Fibroblast of lung (primary cell): ENCODE results near the gene RNF224. TPM values are rescaled to one million over a fixed set of nuclear protein-coding genes. Genes with fewer than 3 reads are reported as not detected.

Source experiments
- DNase-seq, 2 donors: peaks; one replicate each; pipeline versions ENCODE4 v3.0.0 to v3.0.0-alpha.2; 2010; ENCODE audit warnings: low read depth in 2 of 2
- H2AFZ ChIP-seq: 2 replicates; pipeline ENCODE4 v1.5.1; 2012; ENCODE audit warnings: low read length, control low read depth, inconsistent platforms
- H3K27ac ChIP-seq: 2 replicates; pipeline ENCODE4 v1.5.1; 2011; ENCODE audit warnings: low read length, control low read depth; ENCODE audit not compliant: insufficient read depth
- H3K27me3 ChIP-seq: 2 replicates; pipeline ENCODE4 v1.5.1; 2011; ENCODE audit warnings: mild to moderate bottlenecking, low read length; ENCODE audit not compliant: control insufficient read depth, insufficient read depth
- H3K36me3 ChIP-seq: 2 replicates; pipeline ENCODE4 v1.5.1; 2011; ENCODE audit warnings: low read length; ENCODE audit not compliant: control insufficient read depth, insufficient read depth
- H3K4me1 ChIP-seq: 2 replicates; pipeline ENCODE4 v1.5.1; 2011; ENCODE audit warnings: low read length; ENCODE audit not compliant: control insufficient read depth, insufficient read depth; ENCODE audit errors: extremely low read depth
- H3K4me2 ChIP-seq: 2 replicates; pipeline ENCODE4 v1.5.1; 2011; ENCODE audit warnings: low read length, control low read depth; ENCODE audit not compliant: insufficient read depth; ENCODE audit errors: extremely low read depth
- H3K4me3 ChIP-seq, 4 experiments: fragments of 200-600 bp in 1 of 4; sonication (generic) in 1 of 4; replicated peaks in 1 of 4; 2 replicates each; pipeline ENCODE4 v1.5.1; 2011 to 2016; ENCODE audit warnings: low read length in 4 of 4, low read depth in 3 of 4, mild to moderate bottlenecking in 3 of 4, control low read depth in 2 of 4, inconsistent platforms in 1 of 4, mixed read lengths in 1 of 4; ENCODE audit not compliant: insufficient read depth in 1 of 4; ENCODE audit errors: control extremely low read depth in 1 of 4
- H3K79me2 ChIP-seq: 2 replicates; pipeline ENCODE4 v1.5.1; 2012; ENCODE audit warnings: mild to moderate bottlenecking, low read length, inconsistent platforms; ENCODE audit not compliant: control insufficient read depth, insufficient read depth
- H3K9ac ChIP-seq: 2 replicates; pipeline ENCODE4 v1.5.1; 2011; ENCODE audit warnings: mild to moderate bottlenecking, low read length, control low read depth; ENCODE audit not compliant: insufficient read depth
- H3K9me3 ChIP-seq: 2 replicates; pipeline ENCODE4 v1.5.1; 2012; ENCODE audit warnings: low read depth, low read length; ENCODE audit not compliant: control insufficient read depth, insufficient read depth
- H4K20me1 ChIP-seq: 2 replicates; pipeline ENCODE4 v1.5.1; 2011; ENCODE audit warnings: low read length; ENCODE audit not compliant: control insufficient read depth, insufficient read depth; ENCODE audit errors: extremely low read depth
- EZH2 ChIP-seq: IDR thresholded peaks from 2 replicates; pipeline ENCODE4 v1.5.1; 2012; ENCODE audit warnings: low read length, control low read depth, mild to moderate bottlenecking; ENCODE audit errors: missing control alignments
- polyA plus RNA-seq, 2 donors: library from polyadenylated mRNA; depleted of rRNA in 1 of 2; stranded (reverse) in 1 of 2; unstranded in 1 of 2; fragments of >200 nt; gene quantifications; 2 replicates each; pipeline ENCODE4 v1.2.1, GENCODE V29; 2011 to 2012; ENCODE audit warnings: missing spikeins in 1 of 2
- total RNA-seq: library from RNA; depleted of rRNA; stranded (reverse); fragments of >200 nt; gene quantifications from 2 replicates; pipeline ENCODE4 v1.2.1, GENCODE V29; 2014
- TF ChIP-seq, protein P1 (sequence below), 2 donors: IDR thresholded peaks in 1 of 2; conservative IDR thresholded peaks in 1 of 2; 1 replicate in 1 of 2; 2 replicates in 1 of 2; pipeline ENCODE4 v1.5.1; 2011 to 2012; ENCODE audit warnings: low read length in 2 of 2, control low read depth in 1 of 2, inconsistent platforms in 1 of 2, low read depth in 1 of 2, mild to moderate bottlenecking in 1 of 2

The RNF224 gene
- total and polyA plus RNA-seq, 2 donors (not counting 1 experiment from before 2014, with no cell fraction given) = under 0.01 TPM; not detected in 1

DNA sequence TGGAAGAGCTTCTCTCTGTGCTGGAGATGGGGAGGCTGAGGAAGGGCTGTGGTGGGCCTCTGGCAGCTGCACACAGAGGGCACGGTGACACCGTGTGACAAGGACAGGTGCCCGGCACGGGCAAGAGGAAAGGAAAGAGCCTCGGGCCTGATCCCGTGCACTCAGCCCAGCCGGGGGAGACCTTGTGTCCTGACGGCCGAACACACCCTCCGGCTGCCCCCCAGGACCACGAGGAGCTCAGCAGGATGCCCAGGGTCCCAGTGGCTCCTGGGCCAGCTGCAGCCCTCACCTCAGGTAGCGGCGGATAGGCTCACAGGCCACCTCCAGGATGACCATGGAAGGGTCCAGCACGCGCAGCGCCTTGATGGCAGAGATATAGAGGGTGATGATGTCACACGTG is 44.5 kb upstream of the RNF224 start:
- no peak overlapping the region for H2AFZ ChIP-seq
- no peak overlapping the region for H3K27ac ChIP-seq
- H3K9me3 ChIP-seq = no peaks in the 10 kb centered on the region
- peaks cover 39% of the 10 kb centered on the region for H3K36me3 ChIP-seq
- H3K9ac ChIP-seq = no peak overlapping the region
- peaks cover 11% of the 10 kb centered on the region for H3K79me2 ChIP-seq
- H3K4me1 ChIP-seq = peaks cover 13% of the 10 kb centered on the region
- no peak for TF ChIP-seq EZH2
- TF ChIP-seq, protein P1, sequence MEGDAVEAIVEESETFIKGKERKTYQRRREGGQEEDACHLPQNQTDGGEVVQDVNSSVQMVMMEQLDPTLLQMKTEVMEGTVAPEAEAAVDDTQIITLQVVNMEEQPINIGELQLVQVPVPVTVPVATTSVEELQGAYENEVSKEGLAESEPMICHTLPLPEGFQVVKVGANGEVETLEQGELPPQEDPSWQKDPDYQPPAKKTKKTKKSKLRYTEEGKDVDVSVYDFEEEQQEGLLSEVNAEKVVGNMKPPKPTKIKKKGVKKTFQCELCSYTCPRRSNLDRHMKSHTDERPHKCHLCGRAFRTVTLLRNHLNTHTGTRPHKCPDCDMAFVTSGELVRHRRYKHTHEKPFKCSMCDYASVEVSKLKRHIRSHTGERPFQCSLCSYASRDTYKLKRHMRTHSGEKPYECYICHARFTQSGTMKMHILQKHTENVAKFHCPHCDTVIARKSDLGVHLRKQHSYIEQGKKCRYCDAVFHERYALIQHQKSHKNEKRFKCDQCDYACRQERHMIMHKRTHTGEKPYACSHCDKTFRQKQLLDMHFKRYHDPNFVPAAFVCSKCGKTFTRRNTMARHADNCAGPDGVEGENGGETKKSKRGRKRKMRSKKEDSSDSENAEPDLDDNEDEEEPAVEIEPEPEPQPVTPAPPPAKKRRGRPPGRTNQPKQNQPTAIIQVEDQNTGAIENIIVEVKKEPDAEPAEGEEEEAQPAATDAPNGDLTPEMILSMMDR (conservative IDR thresholded peaks at IDR 0.05 in 1 of 2, IDR thresholded peaks at IDR 0.05 in 1 of 2; ENCODE audit: low read depth in 1 of 2, low read length in 2 of 2) = no peak
- no peak overlapping the region for H3K4me2 ChIP-seq
- no peak overlapping the region for H3K4me3 ChIP-seq
- no peaks in the 10 kb centered on the region for H3K27me3 ChIP-seq
- H4K20me1 ChIP-seq = no peaks in the 10 kb centered on the region
- no peak for DNase-seq

- Histone ChIP-seq H3K4me2 (no peak overlapping the region), H3K9ac (no peak overlapping the region), H3K27me3 (no peaks in the 10 kb centered on the region), H3K27ac (no peak overlapping the region), H3K4me1 (peaks cover 12% of the 10 kb centered on the region), H3K9me3 (no peaks in the 10 kb centered on the region), H3K36me3 (peaks cover 39% of the 10 kb centered on the region), H3K79me2 (peaks cover 15% of the 10 kb centered on the region), H2AFZ (no peak overlapping the region), H4K20me1 (no peaks in the 10 kb centered on the region), H3K4me3 (no peak overlapping the region)
- no peak for TF ChIP-seq EZH2
- TF ChIP-seq, protein P1 (conservative IDR thresholded peaks at IDR 0.05 in 1 of 2, IDR thresholded peaks at IDR 0.05 in 1 of 2; ENCODE audit: low read depth in 1 of 2, low read length in 2 of 2) = no peak
- DNase-seq = no peak
Observed at GRCh38 chr9:137183980-137184595, 43.2 kb upstream of the RNF224 start.

DNA sequence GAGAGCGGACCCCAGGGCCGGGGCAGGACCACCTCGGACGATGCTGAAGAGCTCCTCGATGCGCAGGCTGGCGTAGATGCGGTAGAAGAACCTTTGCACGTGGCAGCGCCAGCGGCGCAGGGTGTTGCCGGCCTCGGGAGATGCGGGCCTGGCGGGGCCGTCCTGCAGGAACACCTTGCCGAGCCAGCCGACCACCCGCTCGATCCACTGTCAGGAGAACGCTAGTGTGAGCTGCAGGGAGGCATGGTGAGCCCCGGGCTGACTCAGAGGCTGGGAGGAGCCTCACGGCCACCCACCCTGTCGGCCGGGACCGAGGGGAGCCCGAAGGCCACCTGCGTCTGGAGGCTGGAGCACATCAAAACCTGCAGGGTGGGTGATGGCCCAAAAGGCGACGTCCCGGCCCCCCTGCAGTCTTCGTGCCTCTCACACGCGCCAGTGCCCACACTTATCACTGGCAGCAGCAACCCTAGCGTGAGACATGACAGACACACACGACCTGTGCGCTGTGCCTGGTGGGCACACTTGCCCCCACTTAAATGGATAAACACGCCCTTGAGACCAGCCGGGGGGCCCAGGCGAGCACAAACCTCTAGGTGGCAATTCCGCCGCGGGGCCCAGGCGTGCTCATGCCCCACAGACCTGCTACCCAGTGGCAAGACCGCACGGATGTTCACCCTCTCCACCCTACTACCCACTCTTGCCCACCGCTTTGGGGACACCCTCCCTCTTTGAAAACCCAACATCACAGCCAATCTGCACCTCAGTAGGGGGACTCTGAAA is 42.2 kb upstream of the RNF224 start:
- H2AFZ ChIP-seq = no peak overlapping the region
- H3K4me1 ChIP-seq = peaks cover 19% of the 10 kb centered on the region
- no peak overlapping the region for H3K4me3 ChIP-seq
- no peaks in the 10 kb centered on the region for H3K9me3 ChIP-seq
- peaks cover 23% of the 10 kb centered on the region for H3K79me2 ChIP-seq
- no peak overlapping the region for H3K9ac ChIP-seq
- no peak overlapping the region for H3K27ac ChIP-seq
- no peak for TF ChIP-seq EZH2
- H3K36me3 ChIP-seq = peaks cover 34% of the 10 kb centered on the region
- DNase-seq = no peak
- H3K27me3 ChIP-seq = no peaks in the 10 kb centered on the region
- H3K4me2 ChIP-seq = no peak overlapping the region
- H4K20me1 ChIP-seq = no peaks in the 10 kb centered on the region
